HFF-Myc (cell line): Measurements from ENCODE around the gene SPRED3.

ENCODE experiments used
- DNase-seq: peaks from one replicate; pipeline ENCODE4 v3.0.0-alpha.2; 2011; ENCODE audit warnings: low read depth; ENCODE audit errors: extremely low read depth
- H3K4me3 ChIP-seq: replicated peaks from 2 replicates; pipeline ENCODE4 v1.5.1; 2011; ENCODE audit warnings: low read depth, mild to moderate bottlenecking, control low read depth, low read length
- TF ChIP-seq, protein P1 (sequence below): IDR thresholded peaks from 2 replicates; pipeline ENCODE4 v1.5.1; 2012; ENCODE audit warnings: mild to moderate bottlenecking, low read depth, low read length, control low read depth; ENCODE audit errors: missing control alignments

The SPRED3 gene

DNA sequence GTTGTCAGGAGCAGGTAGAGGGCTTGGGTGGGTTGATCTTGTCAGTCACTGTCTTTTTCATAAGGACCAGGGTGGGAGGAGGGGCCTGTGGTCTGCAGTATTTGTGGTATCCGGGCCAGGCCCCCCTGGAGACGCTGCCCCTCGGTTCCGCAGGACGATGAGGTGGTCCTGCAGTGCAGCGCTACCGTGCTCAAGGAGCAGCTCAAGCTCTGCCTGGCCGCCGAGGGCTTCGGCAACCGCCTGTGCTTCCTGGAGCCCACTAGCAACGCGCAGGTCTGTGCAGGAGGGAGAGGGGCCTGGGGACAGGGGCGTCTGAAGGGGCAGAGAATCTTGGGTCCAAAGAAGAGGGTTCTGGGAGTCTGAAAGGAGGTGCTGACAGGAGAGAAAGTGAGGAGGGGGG, 52.1 kb downstream of the SPRED3 start:
- DNase-seq, result no peak
- TF ChIP-seq, protein P1, sequence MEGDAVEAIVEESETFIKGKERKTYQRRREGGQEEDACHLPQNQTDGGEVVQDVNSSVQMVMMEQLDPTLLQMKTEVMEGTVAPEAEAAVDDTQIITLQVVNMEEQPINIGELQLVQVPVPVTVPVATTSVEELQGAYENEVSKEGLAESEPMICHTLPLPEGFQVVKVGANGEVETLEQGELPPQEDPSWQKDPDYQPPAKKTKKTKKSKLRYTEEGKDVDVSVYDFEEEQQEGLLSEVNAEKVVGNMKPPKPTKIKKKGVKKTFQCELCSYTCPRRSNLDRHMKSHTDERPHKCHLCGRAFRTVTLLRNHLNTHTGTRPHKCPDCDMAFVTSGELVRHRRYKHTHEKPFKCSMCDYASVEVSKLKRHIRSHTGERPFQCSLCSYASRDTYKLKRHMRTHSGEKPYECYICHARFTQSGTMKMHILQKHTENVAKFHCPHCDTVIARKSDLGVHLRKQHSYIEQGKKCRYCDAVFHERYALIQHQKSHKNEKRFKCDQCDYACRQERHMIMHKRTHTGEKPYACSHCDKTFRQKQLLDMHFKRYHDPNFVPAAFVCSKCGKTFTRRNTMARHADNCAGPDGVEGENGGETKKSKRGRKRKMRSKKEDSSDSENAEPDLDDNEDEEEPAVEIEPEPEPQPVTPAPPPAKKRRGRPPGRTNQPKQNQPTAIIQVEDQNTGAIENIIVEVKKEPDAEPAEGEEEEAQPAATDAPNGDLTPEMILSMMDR, result no peak

DNA sequence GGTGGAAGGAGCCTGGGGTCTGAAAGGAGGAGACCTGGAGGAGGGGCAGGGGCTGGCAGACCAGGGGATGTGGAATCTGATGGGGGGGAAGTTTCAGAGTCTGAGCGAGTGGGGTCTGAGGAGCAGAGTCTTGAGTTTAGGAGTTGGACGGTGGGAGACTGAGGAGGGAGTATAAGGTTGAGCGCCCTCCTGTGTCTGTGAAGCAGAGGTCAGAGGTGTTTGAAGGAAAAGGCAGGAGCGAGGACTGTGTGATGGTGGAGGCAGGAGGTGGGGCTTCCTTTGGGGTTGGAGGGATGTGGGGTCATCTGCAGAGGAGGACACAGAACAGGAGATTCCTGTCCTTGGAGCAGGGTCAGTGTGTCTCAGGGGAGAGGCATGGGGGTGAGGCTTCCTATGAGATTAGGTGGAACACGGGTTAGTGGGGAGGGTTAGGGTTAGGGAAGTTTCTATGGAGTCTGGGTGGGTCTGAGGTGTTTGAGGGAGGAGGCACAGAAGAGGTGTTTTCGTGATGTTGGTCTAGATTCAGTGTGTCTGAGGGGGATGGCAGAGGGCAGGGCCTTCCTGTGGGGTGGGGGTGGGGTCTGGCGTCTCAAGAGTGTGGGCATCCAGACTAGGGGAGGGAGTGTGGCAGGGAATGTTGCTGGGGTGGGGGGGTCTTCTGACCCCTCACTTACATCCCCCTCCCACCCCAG, 53.3 kb downstream of the SPRED3 start:
- no peak for DNase-seq
- TF ChIP-seq, protein P1, result no peak
- H3K4me3 ChIP-seq, result no peak overlapping the region

More for the DNA sequence above, 52.1 kb downstream of the SPRED3 start:
- no peak overlapping the region for H3K4me3 ChIP-seq

DNA sequence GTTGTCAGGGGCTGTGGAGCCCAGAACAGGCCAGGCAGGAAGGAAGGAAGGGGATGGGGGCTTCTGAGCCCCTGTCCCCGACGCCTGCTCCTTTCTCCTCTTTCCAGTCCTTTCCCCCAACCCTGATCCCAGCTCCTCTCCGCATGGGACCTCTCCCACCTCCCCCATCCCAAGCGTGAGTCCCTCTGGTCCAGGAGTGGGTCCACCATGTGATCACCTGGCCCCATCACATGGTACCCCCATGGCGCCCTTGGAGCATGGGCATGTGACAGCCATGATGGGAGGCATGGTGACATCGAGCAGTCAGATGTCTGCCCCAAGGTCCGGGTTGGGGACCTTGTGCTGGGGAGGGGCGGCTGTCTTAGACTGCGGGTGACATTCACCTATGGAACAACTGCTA, 54.2 kb downstream of the SPRED3 start:
- H3K4me3 ChIP-seq, result no peak overlapping the region
- no peak for DNase-seq
- TF ChIP-seq, protein P1, result no peak

DNA sequence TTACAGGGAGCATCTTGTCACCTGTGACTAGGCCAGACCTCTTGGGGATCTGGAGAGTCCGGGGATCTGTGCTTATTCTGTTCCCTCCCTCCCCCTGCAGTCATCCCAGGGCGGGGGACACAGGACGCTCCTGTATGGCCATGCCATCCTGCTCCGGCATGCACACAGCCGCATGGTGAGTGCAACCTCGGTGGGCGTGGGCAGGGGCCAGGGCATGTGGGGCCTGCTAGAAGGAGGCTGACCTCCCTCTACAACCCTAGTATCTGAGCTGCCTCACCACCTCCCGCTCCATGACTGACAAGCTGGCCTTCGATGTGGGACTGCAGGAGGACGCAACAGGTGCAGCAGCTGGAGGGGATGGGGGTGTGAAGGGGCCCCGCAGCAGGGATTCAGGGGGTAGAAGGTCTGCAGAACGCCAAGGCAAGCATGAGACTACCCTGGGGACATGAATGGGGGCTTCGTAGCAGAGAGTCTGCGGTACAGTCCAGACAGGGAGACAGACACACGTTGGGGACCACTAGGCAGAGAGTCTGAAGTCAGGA, 55.0 kb downstream of the SPRED3 start:
- TF ChIP-seq, protein P1, result no peak
- no peak for DNase-seq
- H3K4me3 ChIP-seq, result no peak overlapping the region

DNA sequence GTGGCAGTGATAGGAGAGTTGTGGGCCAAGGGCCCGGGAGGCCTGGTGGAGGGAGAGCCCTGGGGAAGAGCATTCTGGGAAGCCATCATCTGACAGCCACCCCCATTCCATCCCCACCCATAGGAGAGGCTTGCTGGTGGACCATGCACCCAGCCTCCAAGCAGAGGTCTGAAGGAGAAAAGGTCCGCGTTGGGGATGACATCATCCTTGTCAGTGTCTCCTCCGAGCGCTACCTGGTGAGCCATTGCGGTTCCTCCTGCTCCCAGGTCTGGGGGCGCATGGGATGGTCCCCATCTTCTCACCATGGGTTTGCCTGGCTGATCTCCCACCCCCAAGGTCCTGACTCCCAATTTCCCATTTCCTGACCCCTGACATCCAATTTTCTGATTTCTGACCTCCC, 55.5 kb downstream of the SPRED3 start:
- no peak for DNase-seq
- H3K4me3 ChIP-seq, result no peak overlapping the region
- TF ChIP-seq, protein P1, result no peak

DNA sequence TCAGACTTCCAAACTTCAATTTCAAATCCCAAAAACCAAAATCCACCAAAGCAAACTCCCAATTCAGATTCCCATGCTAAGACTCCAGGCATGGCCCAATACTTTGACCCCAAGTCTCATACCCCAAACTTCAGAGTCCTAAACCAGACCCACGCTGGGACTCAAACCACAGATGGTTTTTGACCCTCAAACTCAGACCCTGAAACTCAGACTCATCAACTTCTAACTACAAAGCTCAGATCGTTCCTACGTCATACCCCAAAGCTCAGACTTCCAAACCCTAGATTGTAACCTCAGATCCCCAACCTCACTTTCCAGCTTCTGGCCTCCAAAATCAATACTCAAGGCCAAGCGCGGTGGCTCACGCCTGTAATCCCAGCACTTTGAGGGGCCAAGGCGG, 56.9 kb downstream of the SPRED3 start:
- DNase-seq, result no peak
- no peak overlapping the region for H3K4me3 ChIP-seq
- TF ChIP-seq, protein P1, result no peak
